ENCODE results near the gene UBE2N. TPM values are rescaled to one million over a fixed set of nuclear protein-coding genes. Genes with fewer than 3 reads are reported as not detected.

The UBE2N gene
- total and polyA plus RNA-seq, 10 of the 15 experiments (the other 5 are each of a cell fraction or from before 2014, with no cell fraction given) = 243 to 945 (median 443) TPM

DNA sequence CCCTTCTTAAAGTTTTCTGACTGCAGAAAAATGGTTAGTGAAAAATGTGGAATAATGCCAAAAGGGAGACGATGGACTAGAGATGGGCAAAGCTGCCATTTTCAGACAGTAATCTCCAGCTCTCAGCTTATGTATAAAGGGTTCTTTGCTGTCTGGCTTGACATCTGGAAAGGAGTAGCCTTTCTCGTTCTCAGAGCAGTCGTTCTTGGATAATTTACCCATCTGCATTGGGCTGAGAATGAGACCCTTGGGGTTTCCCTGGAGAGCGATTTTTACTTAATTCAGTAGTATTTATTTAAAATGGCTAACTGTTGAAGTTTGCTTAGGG lies 62.8 kb downstream of the UBE2N start:
- H3K9ac ChIP-seq (ENCODE audit: control insufficient read depth, insufficient read depth, low read length) = peak overlapping the region; percentile 98
- 0% methylated on average over 4 of the region's 4 CpGs for WGBS (ENCODE audit: insufficient coverage, insufficient replicate concordance, low lambda C conversion rate, missing lambda C conversion rate)
- DNase-seq (ENCODE audit: low read depth, low spot score) (no peak), ATAC-seq (no peak), FAIRE-seq (no peak)
- RAD21 ChIA-PET (ENCODE audit: unreplicated experiment) = interaction anchor here (0.6 to 6.9 kb wide), 11 partner anchors 11 to 432 kb away, joined by 3 to 133 read pairs (median 9); no protein-coding TSS in a partner anchor
- SMC1A ChIA-PET (ENCODE audit: uncharacterized antibody, unreplicated experiment) = interaction anchor here (0.8 to 10.4 kb wide), 13 partner anchors 10 to 551 kb away, joined by 3 to 209 read pairs (median 3); no protein-coding TSS in a partner anchor
- no peak for TF ChIP-seq IKZF1 (conservative IDR thresholded peaks at IDR 0.05)
- TF ChIP-seq, protein P1, sequence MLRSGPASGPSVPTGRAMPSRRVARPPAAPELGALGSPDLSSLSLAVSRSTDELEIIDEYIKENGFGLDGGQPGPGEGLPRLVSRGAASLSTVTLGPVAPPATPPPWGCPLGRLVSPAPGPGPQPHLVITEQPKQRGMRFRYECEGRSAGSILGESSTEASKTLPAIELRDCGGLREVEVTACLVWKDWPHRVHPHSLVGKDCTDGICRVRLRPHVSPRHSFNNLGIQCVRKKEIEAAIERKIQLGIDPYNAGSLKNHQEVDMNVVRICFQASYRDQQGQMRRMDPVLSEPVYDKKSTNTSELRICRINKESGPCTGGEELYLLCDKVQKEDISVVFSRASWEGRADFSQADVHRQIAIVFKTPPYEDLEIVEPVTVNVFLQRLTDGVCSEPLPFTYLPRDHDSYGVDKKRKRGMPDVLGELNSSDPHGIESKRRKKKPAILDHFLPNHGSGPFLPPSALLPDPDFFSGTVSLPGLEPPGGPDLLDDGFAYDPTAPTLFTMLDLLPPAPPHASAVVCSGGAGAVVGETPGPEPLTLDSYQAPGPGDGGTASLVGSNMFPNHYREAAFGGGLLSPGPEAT (IDR thresholded peaks at IDR 0.05; ENCODE audit: low read depth) = 0 out of 2 replicates have a peak, but pooled peaks have one; percentile 4
- no peak for TF ChIP-seq CBX3 (IDR thresholded peaks at IDR 0.05; ENCODE audit: borderline replicate concordance, low read depth)
- H3K4me3 ChIP-seq = peak overlapping the region; percentile 87
- in situ Hi-C loops (cut with MboI) = no loop called here
- no TSS peak for BruUV-seq (replicated peaks)
- H2AFZ ChIP-seq (ENCODE audit: control insufficient read depth, low read depth, low read length) = no peak overlapping the region; the same call in 1 of the 2 replicates
- CTCF ChIA-PET = interaction anchor here (0.6 to 7.5 kb wide), 8 partner anchors 18 to 723 kb away, joined by 3 to 93 read pairs (median 42); no protein-coding TSS in a partner anchor
- H3K36me3 ChIP-seq (ENCODE audit: control insufficient read depth in 2 of 2, insufficient read depth in 2 of 2, low read length in 1 of 2) = 0 out of 4 replicates have a peak, but pooled peaks cover 0 to 6% of the 10 kb centered on the region in 2 experiments
- peaks cover 15% of the 10 kb centered on the region for H3K4me1 ChIP-seq (ENCODE audit: control insufficient read depth, insufficient read depth, low read length)
- peaks cover 8% of the 10 kb centered on the region; the same call in 1 of the 2 replicates for H4K20me1 ChIP-seq (ENCODE audit: control insufficient read depth, insufficient read depth)
- POLR2A ChIA-PET = interaction anchor here (0.5 to 3.2 kb wide), 3 partner anchors 81 to 835 kb away, joined by 3 to 26 read pairs (median 7); no protein-coding TSS in a partner anchor
- peak overlapping the region; percentile 58 for H3K4me2 ChIP-seq (ENCODE audit: control insufficient read depth, insufficient read depth)
- intact Hi-C loops (cut with micrococcal nuclease; ENCODE audit: unreplicated experiment) = loop anchor here (1.0 to 5.0 kb wide), 4 partner anchors 134 to 452 kb away; partner anchors contain the start of gene EEA1
- H3K27me3 ChIP-seq (replicated peaks in 1 of 2; ENCODE audit: control insufficient read depth in 2 of 2, insufficient read depth in 2 of 2, low read length in 1 of 2) = no peaks in the 10 kb centered on the region
- no peaks in the 10 kb centered on the region for H3K9me3 ChIP-seq (replicated peaks; ENCODE audit: control insufficient read depth, insufficient read depth, low read length)
- H3K27ac ChIP-seq (ENCODE audit: control insufficient read depth, insufficient read depth) = peak overlapping the region; percentile 98
- H3K79me2 ChIP-seq (ENCODE audit: control insufficient read depth, insufficient read depth, low read length) = peaks cover 77% of the 10 kb centered on the region
